ENCODE data around the gene MRPL44. TPM values are rescaled to one million over a fixed set of nuclear protein-coding genes. Genes with fewer than 3 reads are reported as not detected.

MRPL44 gene
- polyA plus RNA-seq, 3 donors, result 7.5 to 28.4 (median 25.7) TPM

- Mint-ChIP-seq H3K36me3 (peaks cover 26 to 30% of the 10 kb centered on the region in 2 donors), H3K4me1 (peaks cover 83% of the 10 kb centered on the region), H3K9me3 (peaks cover 0 to 2% (median 0%) of the 10 kb centered on the region in 7 donors), H3K27me3 (ENCODE audit: low read depth in 3 of 3) (peaks cover 0 to 3% (median 2%) of the 10 kb centered on the region in 3 donors), H3K4me3 (peak overlapping the region; percentile 54 to 84), H3K27ac (peak overlapping the region; percentile 83 to 96 (median 90))
- peak overlapping the region in 1 of 3 experiments; percentile 59 for H3K4me3 ChIP-seq (replicated peaks in 1 of 3; ENCODE audit: low read depth in 2 of 3, low read length in 3 of 3)
- no peaks in the 10 kb centered on the region for H3K27me3 ChIP-seq (ENCODE audit: control insufficient read depth in 2 of 2, insufficient read depth in 2 of 2, low read length in 2 of 2)
- H3K9ac ChIP-seq (ENCODE audit: insufficient read depth, low read length, poor library complexity, severe bottlenecking), result peak overlapping the region; percentile 50
- H3K9me3 ChIP-seq (replicated peaks in 1 of 2; ENCODE audit: control insufficient read depth in 1 of 2, insufficient read depth in 1 of 2, low read length in 2 of 2), result no peaks in the 10 kb centered on the region
- H4K20me1 ChIP-seq (ENCODE audit: insufficient read depth, low read length), result peaks cover 75% of the 10 kb centered on the region
- TF ChIP-seq, protein P1, sequence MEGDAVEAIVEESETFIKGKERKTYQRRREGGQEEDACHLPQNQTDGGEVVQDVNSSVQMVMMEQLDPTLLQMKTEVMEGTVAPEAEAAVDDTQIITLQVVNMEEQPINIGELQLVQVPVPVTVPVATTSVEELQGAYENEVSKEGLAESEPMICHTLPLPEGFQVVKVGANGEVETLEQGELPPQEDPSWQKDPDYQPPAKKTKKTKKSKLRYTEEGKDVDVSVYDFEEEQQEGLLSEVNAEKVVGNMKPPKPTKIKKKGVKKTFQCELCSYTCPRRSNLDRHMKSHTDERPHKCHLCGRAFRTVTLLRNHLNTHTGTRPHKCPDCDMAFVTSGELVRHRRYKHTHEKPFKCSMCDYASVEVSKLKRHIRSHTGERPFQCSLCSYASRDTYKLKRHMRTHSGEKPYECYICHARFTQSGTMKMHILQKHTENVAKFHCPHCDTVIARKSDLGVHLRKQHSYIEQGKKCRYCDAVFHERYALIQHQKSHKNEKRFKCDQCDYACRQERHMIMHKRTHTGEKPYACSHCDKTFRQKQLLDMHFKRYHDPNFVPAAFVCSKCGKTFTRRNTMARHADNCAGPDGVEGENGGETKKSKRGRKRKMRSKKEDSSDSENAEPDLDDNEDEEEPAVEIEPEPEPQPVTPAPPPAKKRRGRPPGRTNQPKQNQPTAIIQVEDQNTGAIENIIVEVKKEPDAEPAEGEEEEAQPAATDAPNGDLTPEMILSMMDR (IDR thresholded peaks at IDR 0.05), result no peak
- H3K4me1 ChIP-seq (ENCODE audit: control insufficient read depth in 1 of 2, insufficient read depth in 2 of 2, low read length in 2 of 2), result peaks cover 62 to 79% of the 10 kb centered on the region in 2 donors
- DNase-seq, result no peak
- 14% methylated on average over 8 of the region's 11 CpGs for WGBS (ENCODE audit: insufficient coverage)
- H2AFZ ChIP-seq (ENCODE audit: insufficient read depth, low read depth, low read length, poor library complexity, severe bottlenecking), result peak overlapping the region; percentile 44
- intact Hi-C loops (cut with micrococcal nuclease), result no loop called here
- peaks cover 95% of the 10 kb centered on the region for H3K79me2 ChIP-seq (ENCODE audit: insufficient read depth, low read length)
- peak overlapping the region; percentile 68 for H3K4me2 ChIP-seq (replicated peaks; ENCODE audit: extremely low read depth, low read length, poor library complexity, severe bottlenecking)
- peak overlapping the region; percentile 77 to 80 for H3K27ac ChIP-seq (ENCODE audit: low read depth in 1 of 2, low read length in 2 of 2)
- H3K36me3 ChIP-seq (replicated peaks in 1 of 2; ENCODE audit: control insufficient read depth in 1 of 2, insufficient read depth in 2 of 2, low read length in 2 of 2), result peaks cover 0 to 11% of the 10 kb centered on the region in 2 donors
These were observed 38.6 kb upstream of the MRPL44 start for GRCh38 chr2:223918671-223919134.

DNA sequence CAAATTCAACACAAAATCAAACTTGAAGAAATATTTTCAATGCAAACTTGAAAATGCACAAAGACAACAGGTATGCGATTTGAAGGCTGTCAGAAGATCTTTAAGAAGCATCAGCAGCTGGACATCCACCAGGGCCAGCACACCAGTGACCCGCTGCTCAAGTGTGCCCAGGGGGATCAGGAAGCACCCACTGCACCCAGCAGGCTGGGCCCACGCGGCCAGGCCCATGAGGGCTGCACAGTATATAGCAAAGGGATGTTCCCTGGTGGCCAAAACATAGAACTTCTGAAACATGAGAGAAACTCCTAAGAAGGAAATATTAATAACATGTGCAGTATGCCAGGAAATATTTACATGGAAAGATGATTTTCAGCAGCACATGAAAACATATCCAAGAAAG lies 37.2 kb upstream of the MRPL44 start:
- intact Hi-C loops (cut with micrococcal nuclease), result no loop called here
- peaks cover 82% of the 10 kb centered on the region for H3K4me1 Mint-ChIP-seq
- peaks cover 28 to 31% of the 10 kb centered on the region in 2 donors for H3K36me3 Mint-ChIP-seq
- Histone ChIP-seq H3K27me3 (ENCODE audit: control insufficient read depth in 2 of 2, insufficient read depth in 2 of 2, low read length in 2 of 2) (no peaks in the 10 kb centered on the region), H3K4me2 (replicated peaks; ENCODE audit: extremely low read depth, low read length, poor library complexity, severe bottlenecking) (no peak overlapping the region), H3K79me2 (ENCODE audit: insufficient read depth, low read length) (peaks cover 95% of the 10 kb centered on the region), H3K4me1 (ENCODE audit: control insufficient read depth in 1 of 2, insufficient read depth in 2 of 2, low read length in 2 of 2) (peaks cover 60 to 71% of the 10 kb centered on the region in 2 donors), H3K9me3 (replicated peaks in 1 of 2; ENCODE audit: control insufficient read depth in 1 of 2, insufficient read depth in 1 of 2, low read length in 2 of 2) (no peaks in the 10 kb centered on the region), H3K9ac (ENCODE audit: insufficient read depth, low read length, poor library complexity, severe bottlenecking) (no peak overlapping the region), H3K36me3 (replicated peaks in 1 of 2; ENCODE audit: control insufficient read depth in 1 of 2, insufficient read depth in 2 of 2, low read length in 2 of 2) (peaks cover 0 to 8% of the 10 kb centered on the region in 2 donors), H2AFZ (ENCODE audit: insufficient read depth, low read depth, low read length, poor library complexity, severe bottlenecking) (no peak overlapping the region), H3K27ac (ENCODE audit: low read depth in 1 of 2, low read length in 2 of 2) (peak overlapping the region; percentile 77 to 80), H4K20me1 (ENCODE audit: insufficient read depth, low read length) (peaks cover 79% of the 10 kb centered on the region), H3K4me3 (replicated peaks in 1 of 3; ENCODE audit: low read depth in 2 of 3, low read length in 3 of 3) (no peak overlapping the region)
- no peak overlapping the region for H3K4me3 Mint-ChIP-seq
- H3K9me3 Mint-ChIP-seq, result peaks cover 0 to 2% (median 0%) of the 10 kb centered on the region in 7 donors
- TF ChIP-seq, protein P1 (IDR thresholded peaks at IDR 0.05), result peak; percentile 21
- peaks cover 0 to 3% (median 2%) of the 10 kb centered on the region in 3 donors for H3K27me3 Mint-ChIP-seq (ENCODE audit: low read depth in 3 of 3)
- 100% methylated on average over 1 of the region's 4 CpGs for WGBS (ENCODE audit: insufficient coverage)
- DNase-seq, result no peak
- H3K27ac Mint-ChIP-seq, result peak overlapping the region; percentile 33 to 96 (median 84)

Data from CD14-positive monocyte (primary cell).